ENCODE data around the gene PLCXD1.

The PLCXD1 gene

DNA sequence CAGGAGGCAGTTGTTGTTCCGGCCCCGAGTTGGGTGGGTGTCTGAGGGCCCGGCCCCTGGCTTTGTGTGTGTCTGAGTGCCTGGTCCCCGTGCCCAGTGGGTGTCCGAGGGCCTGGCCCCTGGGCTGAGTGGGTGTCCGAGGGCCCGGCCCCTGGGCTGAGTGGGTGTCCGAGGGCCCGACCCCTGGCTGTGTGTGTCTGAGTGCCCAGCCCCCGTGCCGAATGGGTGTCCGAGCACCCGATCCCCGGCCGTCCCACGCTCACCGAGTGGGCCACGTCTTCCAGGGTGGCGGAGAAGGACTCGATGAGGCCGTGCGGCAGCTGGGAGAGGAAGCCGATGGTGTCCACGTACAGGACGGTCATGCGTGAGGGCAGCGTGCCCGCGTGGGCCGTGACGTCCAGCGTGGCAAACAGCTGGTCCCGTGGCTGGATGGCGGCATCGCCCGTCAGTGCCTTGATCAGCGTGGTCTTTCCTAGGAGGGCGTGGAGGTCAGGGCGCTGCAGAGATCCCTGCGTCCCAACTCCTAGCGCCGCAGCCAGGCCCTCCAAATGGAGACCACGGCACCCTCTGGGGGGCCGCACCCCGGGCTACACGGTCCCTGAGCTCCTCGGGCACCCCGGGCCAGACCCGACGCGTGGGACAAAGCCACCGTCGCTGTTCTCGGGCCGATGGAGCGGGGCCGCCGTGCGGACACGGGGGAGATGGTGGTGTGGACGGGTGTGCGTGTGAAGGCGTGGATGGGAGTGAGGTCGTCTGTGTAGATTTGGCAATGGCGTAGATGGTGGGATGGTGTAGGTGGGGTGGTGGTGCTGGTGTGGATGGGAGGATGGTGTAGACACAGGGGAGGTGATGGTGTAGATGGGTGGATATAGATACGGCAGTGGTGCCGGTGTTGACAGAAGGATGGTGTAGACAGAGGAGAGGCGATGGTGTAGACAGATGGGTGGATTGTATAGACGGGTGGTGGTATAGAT is 30.3 kb downstream of the PLCXD1 start:
- no peak for DNase-seq (ENCODE audit: low read depth)
- H3K4me3 ChIP-seq (ENCODE audit: control insufficient read depth, low read depth, low read length) = no peak overlapping the region
- TF ChIP-seq CTCF (conservative IDR thresholded peaks at IDR 0.05; ENCODE audit: control insufficient read depth, insufficient read depth, low read depth, low read length) = no peak

GRCh38 chrX:312621-313331 is 31.6 kb downstream of the PLCXD1 start:
- TF ChIP-seq CTCF (conservative IDR thresholded peaks at IDR 0.05; ENCODE audit: control insufficient read depth, insufficient read depth, low read depth, low read length) = no peak
- H3K4me3 ChIP-seq (ENCODE audit: control insufficient read depth, low read depth, low read length) = no peak overlapping the region
- no peak for DNase-seq (ENCODE audit: low read depth)

GRCh38 chrX:313546-313945 is 32.4 kb downstream of the PLCXD1 start:
- no peak for TF ChIP-seq CTCF (conservative IDR thresholded peaks at IDR 0.05; ENCODE audit: control insufficient read depth, insufficient read depth, low read depth, low read length)
- no peak overlapping the region for H3K4me3 ChIP-seq (ENCODE audit: control insufficient read depth, low read depth, low read length)
- no peak for DNase-seq (ENCODE audit: low read depth)

DNA sequence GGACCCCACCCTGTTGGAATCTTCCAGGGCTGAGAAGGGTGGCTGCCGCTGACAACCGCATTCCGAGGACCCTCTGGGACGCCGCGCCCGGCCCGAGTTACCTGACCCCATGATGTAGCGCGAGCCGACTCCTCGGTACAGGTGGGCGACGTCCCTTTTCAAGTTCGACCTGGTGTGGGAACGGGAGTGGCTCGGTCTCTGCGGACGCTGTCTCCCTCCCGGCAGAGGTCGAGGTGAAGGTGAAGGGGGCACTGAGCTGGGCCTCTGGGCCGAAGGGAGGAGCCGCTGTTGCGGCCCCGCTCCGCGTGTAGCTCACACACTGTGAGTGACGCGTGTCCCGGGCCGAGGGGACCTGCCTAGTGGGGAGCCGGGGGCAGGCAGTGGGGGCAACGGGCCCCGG is 32.9 kb downstream of the PLCXD1 start:
- no peak for DNase-seq (ENCODE audit: low read depth)
- H3K4me3 ChIP-seq (ENCODE audit: control insufficient read depth, low read depth, low read length) = no peak overlapping the region
- TF ChIP-seq CTCF (conservative IDR thresholded peaks at IDR 0.05; ENCODE audit: control insufficient read depth, insufficient read depth, low read depth, low read length) = no peak

- no peak overlapping the region for H3K4me3 ChIP-seq (ENCODE audit: control insufficient read depth, low read depth, low read length)
- no peak for DNase-seq (ENCODE audit: low read depth)
- TF ChIP-seq CTCF (conservative IDR thresholded peaks at IDR 0.05; ENCODE audit: control insufficient read depth, insufficient read depth, low read depth, low read length) = no peak
These were observed 33.8 kb downstream of the PLCXD1 start for GRCh38 chrX:314781-315595.

Data from fibroblast of mammary gland (primary cell).